CD4-positive, alpha-beta T cell treated with Interleukin-4 for 4 hours (primary cell): ENCODE measurements around the gene HOXA2.

Source experiments
- DNase-seq: peaks from one replicate; pipeline ENCODE4 v3.0.0-alpha.2; 2020

HOXA2 gene

GRCh38 chr7:27111042-27111750 lies 8.7 kb upstream of the HOXA2 start:
- no peak for DNase-seq

- DNase-seq, result no peak
Measured at GRCh38 chr7:27110186-27111031, 7.9 kb upstream of the HOXA2 start.

GRCh38 chr7:27109466-27110185 lies 7.1 kb upstream of the HOXA2 start:
- DNase-seq, result no peak

- no peak for DNase-seq
Measured at GRCh38 chr7:27108390-27109127, 6.1 kb upstream of the HOXA2 start.

GRCh38 chr7:27107391-27108381 lies 5.2 kb upstream of the HOXA2 start:
- DNase-seq, result no peak

GRCh38 chr7:27106901-27107240 lies 4.4 kb upstream of the HOXA2 start:
- DNase-seq, result no peak

- no peak for DNase-seq
Measured at GRCh38 chr7:27106181-27106900, 3.9 kb upstream of the HOXA2 start.

GRCh38 chr7:27105301-27106031 lies 3.0 kb upstream of the HOXA2 start:
- no peak for DNase-seq

GRCh38 chr7:27104341-27105058 lies 2.0 kb upstream of the HOXA2 start:
- no peak for DNase-seq

GRCh38 chr7:27103489-27104226 lies 1.2 kb upstream of the HOXA2 start:
- no peak for DNase-seq

GRCh38 chr7:27101957-27102580 lies 414 bp downstream of the HOXA2 start:
- no peak for DNase-seq

GRCh38 chr7:27101171-27101956 lies 1.1 kb downstream of the HOXA2 start:
- no peak for DNase-seq

- no peak for DNase-seq
Measured at GRCh38 chr7:27100694-27101170, 1.8 kb downstream of the HOXA2 start.

GRCh38 chr7:27099453-27100370 lies 2.8 kb downstream of the HOXA2 start:
- DNase-seq, result no peak

- DNase-seq, result no peak
Measured at GRCh38 chr7:27098578-27099451, 3.7 kb downstream of the HOXA2 start.
